Measurements from ENCODE around the gene GPR45. TPM values are rescaled to one million over a fixed set of nuclear protein-coding genes. Genes with fewer than 3 reads are reported as not detected.

GPR45 gene
- total RNA-seq, 1 experiment from 2014 or later, result not detected

GRCh38 chr2:105278654-105279053 is 37.1 kb downstream of the GPR45 start:
- no peak overlapping the region for H3K4me3 ChIP-seq (ENCODE audit: low read depth, low read length)
- ChIA-PET POLR2A (no interaction called here), CTCF (interaction anchor here (0.6 to 0.8 kb wide), 2 partner anchors 16 to 1461 kb away, joined by 3 to 4 read pairs; no protein-coding TSS in a partner anchor)
- no peak for DNase-seq
- Mint-ChIP-seq H3K27me3 (ENCODE audit: insufficient read depth, unreplicated experiment) (no peaks in the 10 kb centered on the region), H3K36me3 (ENCODE audit: insufficient read depth, unreplicated experiment) (peaks cover 29% of the 10 kb centered on the region), H3K4me3 (ENCODE audit: unreplicated experiment) (no peak overlapping the region), H3K9me3 (ENCODE audit: unreplicated experiment) (no peaks in the 10 kb centered on the region), H3K27ac (ENCODE audit: unreplicated experiment) (no peak overlapping the region), H3K4me1 (ENCODE audit: low read depth, unreplicated experiment) (no peaks in the 10 kb centered on the region)
- BruUV-seq (replicated peaks), result no TSS peak
- TF ChIP-seq CTCF (IDR thresholded peaks at IDR 0.05; ENCODE audit: insufficient read depth in 1 of 2, low read depth in 1 of 2, low read length in 1 of 2, severe bottlenecking in 1 of 2, unreplicated experiment in 1 of 2), result no peak
- H3K9me3 ChIP-seq, result no peaks in the 10 kb centered on the region
- H3K27me3 ChIP-seq (replicated peaks; ENCODE audit: control insufficient read depth, insufficient read depth, low read length), result no peaks in the 10 kb centered on the region
- H3K36me3 ChIP-seq (ENCODE audit: control insufficient read depth, insufficient read depth, low read length), result peaks cover 1% of the 10 kb centered on the region; the same call in 1 of the 2 replicates
- no peaks in the 10 kb centered on the region for H3K4me1 ChIP-seq
- intact Hi-C loops (cut with micrococcal nuclease; ENCODE audit: unreplicated experiment), result no loop called here

- no TSS peak for BruUV-seq (replicated peaks)
- no peak for TF ChIP-seq CTCF (IDR thresholded peaks at IDR 0.05; ENCODE audit: insufficient read depth in 1 of 2, low read depth in 1 of 2, low read length in 1 of 2, severe bottlenecking in 1 of 2, unreplicated experiment in 1 of 2)
- Histone ChIP-seq H3K36me3 (ENCODE audit: control insufficient read depth, insufficient read depth, low read length) (peaks cover 1% of the 10 kb centered on the region; the same call in 1 of the 2 replicates), H3K9me3 (no peaks in the 10 kb centered on the region), H3K27me3 (replicated peaks; ENCODE audit: control insufficient read depth, insufficient read depth, low read length) (no peaks in the 10 kb centered on the region), H3K4me1 (no peaks in the 10 kb centered on the region), H3K4me3 (ENCODE audit: low read depth, low read length) (no peak overlapping the region)
- Mint-ChIP-seq H3K4me3 (ENCODE audit: unreplicated experiment) (no peak overlapping the region), H3K4me1 (ENCODE audit: low read depth, unreplicated experiment) (no peaks in the 10 kb centered on the region), H3K36me3 (ENCODE audit: insufficient read depth, unreplicated experiment) (peaks cover 28% of the 10 kb centered on the region), H3K27me3 (ENCODE audit: insufficient read depth, unreplicated experiment) (no peaks in the 10 kb centered on the region), H3K27ac (ENCODE audit: unreplicated experiment) (no peak overlapping the region), H3K9me3 (ENCODE audit: unreplicated experiment) (no peaks in the 10 kb centered on the region)
- POLR2A ChIA-PET, result no interaction called here
- CTCF ChIA-PET, result interaction anchor here (0.6 to 0.8 kb wide), 2 partner anchors 16 to 1461 kb away, joined by 3 to 4 read pairs; no protein-coding TSS in a partner anchor
- no peak for DNase-seq
- intact Hi-C loops (cut with micrococcal nuclease; ENCODE audit: unreplicated experiment), result no loop called here
Measured at GRCh38 chr2:105279126-105279525, 37.6 kb downstream of the GPR45 start.

GRCh38 chr2:105280281-105280680 is 38.7 kb downstream of the GPR45 start:
- no peaks in the 10 kb centered on the region for H3K9me3 ChIP-seq
- Mint-ChIP-seq H3K27ac (ENCODE audit: unreplicated experiment) (no peak overlapping the region), H3K4me3 (ENCODE audit: unreplicated experiment) (no peak overlapping the region), H3K27me3 (ENCODE audit: insufficient read depth, unreplicated experiment) (no peaks in the 10 kb centered on the region), H3K9me3 (ENCODE audit: unreplicated experiment) (no peaks in the 10 kb centered on the region), H3K36me3 (ENCODE audit: insufficient read depth, unreplicated experiment) (peaks cover 16% of the 10 kb centered on the region), H3K4me1 (ENCODE audit: low read depth, unreplicated experiment) (no peaks in the 10 kb centered on the region)
- peaks cover 1% of the 10 kb centered on the region; the same call in 1 of the 2 replicates for H3K36me3 ChIP-seq (ENCODE audit: control insufficient read depth, insufficient read depth, low read length)
- H3K4me1 ChIP-seq, result no peaks in the 10 kb centered on the region
- intact Hi-C loops (cut with micrococcal nuclease; ENCODE audit: unreplicated experiment), result no loop called here
- no peaks in the 10 kb centered on the region for H3K27me3 ChIP-seq (replicated peaks; ENCODE audit: control insufficient read depth, insufficient read depth, low read length)
- ChIA-PET CTCF (interaction anchor here (1.6 kb wide), 1 partner anchor 15 kb away, joined by 3 read pairs; no protein-coding TSS in a partner anchor), POLR2A (no interaction called here)
- no peak for TF ChIP-seq CTCF (IDR thresholded peaks at IDR 0.05; ENCODE audit: insufficient read depth in 1 of 2, low read depth in 1 of 2, low read length in 1 of 2, severe bottlenecking in 1 of 2, unreplicated experiment in 1 of 2)
- no peak overlapping the region for H3K4me3 ChIP-seq (ENCODE audit: low read depth, low read length)
- BruUV-seq (replicated peaks), result no TSS peak
- DNase-seq, result no peak

Measured in Caco-2 (cell line).